ENCODE data around the gene CARS1. TPM values are rescaled to one million over a fixed set of nuclear protein-coding genes. Genes with fewer than 3 reads are reported as not detected.

The CARS1 gene
- total RNA-seq, 2 experiments from 2014 or later = 74.6 to 81.5 TPM

GRCh38 chr11:3002351-3002861 lies 54.8 kb downstream of the CARS1 start:
- peaks cover 32% of the 10 kb centered on the region for H3K4me1 Mint-ChIP-seq (ENCODE audit: low read depth)
- no peak overlapping the region for H3K4me3 Mint-ChIP-seq
- POLR2A ChIA-PET = interaction anchor here (1.0 kb wide), 1 partner anchor 12 kb away, joined by 4 read pairs; no protein-coding TSS in a partner anchor
- peaks cover 69% of the 10 kb centered on the region for H3K36me3 Mint-ChIP-seq (ENCODE audit: low read depth)
- no peak for DNase-seq
- CTCF ChIA-PET = no interaction called here
- H3K27ac Mint-ChIP-seq = peak overlapping the region; percentile 57
- H3K27me3 Mint-ChIP-seq (ENCODE audit: low read depth) = no peaks in the 10 kb centered on the region
- H3K9me3 Mint-ChIP-seq (ENCODE audit: insufficient read depth) = no peaks in the 10 kb centered on the region
- no peak for ATAC-seq

- no peak for DNase-seq
- H3K27me3 Mint-ChIP-seq (ENCODE audit: low read depth) = no peaks in the 10 kb centered on the region
- no peak for ATAC-seq
- no peak overlapping the region for H3K27ac Mint-ChIP-seq
- H3K9me3 Mint-ChIP-seq (ENCODE audit: insufficient read depth) = no peaks in the 10 kb centered on the region
- no peak overlapping the region for H3K4me3 Mint-ChIP-seq
- POLR2A ChIA-PET = interaction anchor here (1.0 kb wide), 1 partner anchor 11 kb away, joined by 4 read pairs; no protein-coding TSS in a partner anchor
- CTCF ChIA-PET = interaction anchor here (1.4 kb wide), 1 partner anchor 26 kb away, joined by 5 read pairs; no protein-coding TSS in a partner anchor
- peaks cover 25% of the 10 kb centered on the region for H3K4me1 Mint-ChIP-seq (ENCODE audit: low read depth)
- peaks cover 62% of the 10 kb centered on the region for H3K36me3 Mint-ChIP-seq (ENCODE audit: low read depth)
These were observed 55.7 kb downstream of the CARS1 start for GRCh38 chr11:3001496-3001895.

- no peaks in the 10 kb centered on the region for H3K9me3 Mint-ChIP-seq (ENCODE audit: insufficient read depth)
- peaks cover 54% of the 10 kb centered on the region for H3K36me3 Mint-ChIP-seq (ENCODE audit: low read depth)
- POLR2A ChIA-PET = interaction anchor here (1.1 kb wide), 1 partner anchor 15 kb away, joined by 5 read pairs; no protein-coding TSS in a partner anchor
- H3K27ac Mint-ChIP-seq = no peak overlapping the region
- H3K4me1 Mint-ChIP-seq (ENCODE audit: low read depth) = peaks cover 15% of the 10 kb centered on the region
- no peaks in the 10 kb centered on the region for H3K27me3 Mint-ChIP-seq (ENCODE audit: low read depth)
- DNase-seq (no peak), ATAC-seq (no peak)
- CTCF ChIA-PET = interaction anchor here (1.4 to 2.0 kb wide), 2 partner anchors 11 to 25 kb away, joined by 5 to 6 read pairs; no protein-coding TSS in a partner anchor
- H3K4me3 Mint-ChIP-seq = no peak overlapping the region
These were observed 56.9 kb downstream of the CARS1 start for GRCh38 chr11:3000032-3000961.

- DNase-seq = no peak
- no peaks in the 10 kb centered on the region for H3K27me3 Mint-ChIP-seq (ENCODE audit: low read depth)
- ChIA-PET CTCF (interaction anchor here (2.0 kb wide), 1 partner anchor 10 kb away, joined by 6 read pairs; no protein-coding TSS in a partner anchor), POLR2A (interaction anchor here (1.1 kb wide), 1 partner anchor 16 kb away, joined by 5 read pairs; no protein-coding TSS in a partner anchor)
- no peaks in the 10 kb centered on the region for H3K9me3 Mint-ChIP-seq (ENCODE audit: insufficient read depth)
- no peak overlapping the region for H3K4me3 Mint-ChIP-seq
- no peak for ATAC-seq
- H3K27ac Mint-ChIP-seq = no peak overlapping the region
- peaks cover 50% of the 10 kb centered on the region for H3K36me3 Mint-ChIP-seq (ENCODE audit: low read depth)
- H3K4me1 Mint-ChIP-seq (ENCODE audit: low read depth) = peaks cover 13% of the 10 kb centered on the region
These were observed 57.7 kb downstream of the CARS1 start for GRCh38 chr11:2999464-2999998.

- no peaks in the 10 kb centered on the region for H3K9me3 Mint-ChIP-seq (ENCODE audit: insufficient read depth)
- peaks cover 6% of the 10 kb centered on the region for H3K4me1 Mint-ChIP-seq (ENCODE audit: low read depth)
- CTCF ChIA-PET = interaction anchor here (0.8 to 2.0 kb wide), 4 partner anchors 8 to 23 kb away, joined by 3 to 9 read pairs (median 4); no protein-coding TSS in a partner anchor
- H3K27ac Mint-ChIP-seq = peak overlapping the region; percentile 25
- POLR2A ChIA-PET = interaction anchor here (0.7 to 1.7 kb wide), 4 partner anchors 9 to 22 kb away, joined by 3 to 7 read pairs (median 5); no protein-coding TSS in a partner anchor
- H3K4me3 Mint-ChIP-seq = no peak overlapping the region
- H3K36me3 Mint-ChIP-seq (ENCODE audit: low read depth) = peaks cover 38% of the 10 kb centered on the region
- no peaks in the 10 kb centered on the region for H3K27me3 Mint-ChIP-seq (ENCODE audit: low read depth)
- no peak for DNase-seq
- no peak for ATAC-seq
These were observed 59.0 kb downstream of the CARS1 start for GRCh38 chr11:2998073-2998850.

- Mint-ChIP-seq H3K4me1 (ENCODE audit: low read depth) (peaks cover 4% of the 10 kb centered on the region), H3K27me3 (ENCODE audit: low read depth) (no peaks in the 10 kb centered on the region), H3K36me3 (ENCODE audit: low read depth) (peaks cover 30% of the 10 kb centered on the region), H3K27ac (peak overlapping the region; percentile 20), H3K4me3 (no peak overlapping the region), H3K9me3 (ENCODE audit: insufficient read depth) (no peaks in the 10 kb centered on the region)
- DNase-seq = no peak
- ATAC-seq = no peak
- POLR2A ChIA-PET = interaction anchor here (1.3 to 1.7 kb wide), 3 partner anchors 9 to 12 kb away, joined by 4 to 7 read pairs (median 6); no protein-coding TSS in a partner anchor
- CTCF ChIA-PET = interaction anchor here (0.8 to 1.9 kb wide), 3 partner anchors 9 to 24 kb away, joined by 3 to 9 read pairs (median 3); no protein-coding TSS in a partner anchor
These were observed 59.8 kb downstream of the CARS1 start for GRCh38 chr11:2997406-2997805.

GRCh38 chr11:2996976-2997375 lies 60.2 kb downstream of the CARS1 start:
- Mint-ChIP-seq H3K36me3 (ENCODE audit: low read depth) (peaks cover 29% of the 10 kb centered on the region), H3K27ac (peak overlapping the region; percentile 20), H3K27me3 (ENCODE audit: low read depth) (no peaks in the 10 kb centered on the region), H3K4me1 (ENCODE audit: low read depth) (peaks cover 4% of the 10 kb centered on the region), H3K4me3 (no peak overlapping the region), H3K9me3 (ENCODE audit: insufficient read depth) (no peaks in the 10 kb centered on the region)
- DNase-seq (no peak), ATAC-seq (no peak)
- POLR2A ChIA-PET = interaction anchor here (1.3 to 1.7 kb wide), 3 partner anchors 8 to 13 kb away, joined by 4 to 7 read pairs (median 6); no protein-coding TSS in a partner anchor
- CTCF ChIA-PET = interaction anchor here (1.9 kb wide), 1 partner anchor 24 kb away, joined by 9 read pairs; no protein-coding TSS in a partner anchor

- Mint-ChIP-seq H3K27ac (peak overlapping the region; percentile 73), H3K4me1 (ENCODE audit: low read depth) (peaks cover 4% of the 10 kb centered on the region)
- CTCF ChIA-PET = interaction anchor here (1.1 kb wide), 1 partner anchor 11 kb away, joined by 4 read pairs; no protein-coding TSS in a partner anchor
These were observed 61.2 kb downstream of the CARS1 start for GRCh38 chr11:2995893-2996554.

GRCh38 chr11:2995031-2995561 lies 62.1 kb downstream of the CARS1 start:
- ChIA-PET CTCF (interaction anchor here (1.1 to 8.0 kb wide), 2 partner anchors 12 to 19 kb away, joined by 4 to 78 read pairs; no protein-coding TSS in a partner anchor), POLR2A (interaction anchor here (0.8 to 2.2 kb wide), 3 partner anchors 9 to 50 kb away, joined by 3 to 9 read pairs (median 4); no protein-coding TSS in a partner anchor)
- H3K4me1 Mint-ChIP-seq (ENCODE audit: low read depth) = peaks cover 4% of the 10 kb centered on the region
- no peaks in the 10 kb centered on the region for H3K27me3 Mint-ChIP-seq (ENCODE audit: low read depth)
- H3K9me3 Mint-ChIP-seq (ENCODE audit: insufficient read depth) = no peaks in the 10 kb centered on the region
- no peak overlapping the region for H3K27ac Mint-ChIP-seq
- H3K36me3 Mint-ChIP-seq (ENCODE audit: low read depth) = peaks cover 27% of the 10 kb centered on the region
- ATAC-seq = no peak
- DNase-seq = no peak
- H3K4me3 Mint-ChIP-seq = no peak overlapping the region

More at GRCh38 chr11:2995893-2996554, 61.2 kb downstream of the CARS1 start:
- Mint-ChIP-seq H3K4me3 (no peak overlapping the region), H3K36me3 (ENCODE audit: low read depth) (peaks cover 25% of the 10 kb centered on the region), H3K27me3 (ENCODE audit: low read depth) (no peaks in the 10 kb centered on the region), H3K9me3 (ENCODE audit: insufficient read depth) (no peaks in the 10 kb centered on the region)
- POLR2A ChIA-PET = interaction anchor here (0.8 to 2.2 kb wide), 2 partner anchors 11 to 49 kb away, joined by 3 to 9 read pairs; no protein-coding TSS in a partner anchor
- DNase-seq (no peak), ATAC-seq (no peak)

GRCh38 chr11:2994336-2994730 lies 62.9 kb downstream of the CARS1 start:
- H3K27me3 Mint-ChIP-seq (ENCODE audit: low read depth) = no peaks in the 10 kb centered on the region
- H3K36me3 Mint-ChIP-seq (ENCODE audit: low read depth) = peaks cover 26% of the 10 kb centered on the region
- ChIA-PET POLR2A (interaction anchor here (0.6 to 2.2 kb wide), 3 partner anchors 10 to 105 kb away, joined by 3 to 9 read pairs (median 4); no protein-coding TSS in a partner anchor), CTCF (interaction anchor here (8.0 kb wide), 1 partner anchor 20 kb away, joined by 78 read pairs; no protein-coding TSS in a partner anchor)
- H3K9me3 Mint-ChIP-seq (ENCODE audit: insufficient read depth) = no peaks in the 10 kb centered on the region
- peaks cover 6% of the 10 kb centered on the region for H3K4me1 Mint-ChIP-seq (ENCODE audit: low read depth)
- H3K27ac Mint-ChIP-seq = peak overlapping the region; percentile 72
- ATAC-seq (no peak), DNase-seq (no peak)
- no peak overlapping the region for H3K4me3 Mint-ChIP-seq
